ENCODE results near the gene SMOC2. TPM values are rescaled to one million over a fixed set of nuclear protein-coding genes. Genes with fewer than 3 reads are reported as not detected.

The SMOC2 gene
- total RNA-seq, 1 donor, result 0.36 TPM

GRCh38 chr6:168506460-168506859, 65.5 kb downstream of the SMOC2 start:
- H4K20me1 ChIP-seq (ENCODE audit: insufficient read depth, low read length), result no peaks in the 10 kb centered on the region
- no peaks in the 10 kb centered on the region for H3K36me3 ChIP-seq (ENCODE audit: insufficient read depth, low read length)
- no peaks in the 10 kb centered on the region for H3K27me3 ChIP-seq (ENCODE audit: insufficient read depth, low read length)
- TF ChIP-seq CTCF (IDR thresholded peaks at IDR 0.05; ENCODE audit: extremely low read depth, low read depth, low read length), result no peak
- H3K4me1 ChIP-seq (ENCODE audit: insufficient read depth, low read length), result no peaks in the 10 kb centered on the region
- H3K27ac ChIP-seq (ENCODE audit: low read depth, low read length), result no peak overlapping the region
- no peaks in the 10 kb centered on the region for H3K9me3 ChIP-seq (ENCODE audit: low read depth, low read length)
- no peak overlapping the region for H3K4me2 ChIP-seq (ENCODE audit: insufficient read depth, low read length)
- H3K79me2 ChIP-seq (ENCODE audit: insufficient read depth, low read length), result no peaks in the 10 kb centered on the region
- H3K4me3 ChIP-seq (ENCODE audit: insufficient read depth, low read length), result no peak overlapping the region
- no peak overlapping the region for H2AFZ ChIP-seq (ENCODE audit: low read length)
- DNase-seq (ENCODE audit: insufficient read length, low spot score, missing footprints), result no peak

GRCh38 chr6:168507297-168507696, 66.3 kb downstream of the SMOC2 start:
- TF ChIP-seq CTCF (IDR thresholded peaks at IDR 0.05; ENCODE audit: extremely low read depth, low read depth, low read length), result no peak
- Histone ChIP-seq H3K4me1 (ENCODE audit: insufficient read depth, low read length) (no peaks in the 10 kb centered on the region), H3K36me3 (ENCODE audit: insufficient read depth, low read length) (no peaks in the 10 kb centered on the region)

GRCh38 chr6:168507730-168508129, 66.7 kb downstream of the SMOC2 start:
- H3K4me1 ChIP-seq (ENCODE audit: insufficient read depth, low read length), result no peaks in the 10 kb centered on the region
- TF ChIP-seq CTCF (IDR thresholded peaks at IDR 0.05; ENCODE audit: extremely low read depth, low read depth, low read length), result no peak
- H3K27me3 ChIP-seq (ENCODE audit: insufficient read depth, low read length), result no peaks in the 10 kb centered on the region
- no peak overlapping the region for H3K27ac ChIP-seq (ENCODE audit: low read depth, low read length)
- no peaks in the 10 kb centered on the region for H4K20me1 ChIP-seq (ENCODE audit: insufficient read depth, low read length)
- no peaks in the 10 kb centered on the region for H3K9me3 ChIP-seq (ENCODE audit: low read depth, low read length)
- no peaks in the 10 kb centered on the region for H3K36me3 ChIP-seq (ENCODE audit: insufficient read depth, low read length)
- no peak overlapping the region for H3K4me2 ChIP-seq (ENCODE audit: insufficient read depth, low read length)
- no peaks in the 10 kb centered on the region for H3K79me2 ChIP-seq (ENCODE audit: insufficient read depth, low read length)
- DNase-seq (ENCODE audit: insufficient read length, low spot score, missing footprints), result no peak
- no peak overlapping the region for H2AFZ ChIP-seq (ENCODE audit: low read length)
- no peak overlapping the region for H3K4me3 ChIP-seq (ENCODE audit: insufficient read depth, low read length)

More at GRCh38 chr6:168507297-168507696, 66.3 kb downstream of the SMOC2 start:
- Histone ChIP-seq H3K9me3 (ENCODE audit: low read depth, low read length) (no peaks in the 10 kb centered on the region), H3K27ac (ENCODE audit: low read depth, low read length) (no peak overlapping the region), H3K79me2 (ENCODE audit: insufficient read depth, low read length) (no peaks in the 10 kb centered on the region), H4K20me1 (ENCODE audit: insufficient read depth, low read length) (no peaks in the 10 kb centered on the region), H3K4me2 (ENCODE audit: insufficient read depth, low read length) (no peak overlapping the region), H2AFZ (ENCODE audit: low read length) (no peak overlapping the region), H3K4me3 (ENCODE audit: insufficient read depth, low read length) (no peak overlapping the region), H3K27me3 (ENCODE audit: insufficient read depth, low read length) (no peaks in the 10 kb centered on the region)
- no peak for DNase-seq (ENCODE audit: insufficient read length, low spot score, missing footprints)

- no peak overlapping the region for H3K27ac ChIP-seq (ENCODE audit: low read depth, low read length)
- no peaks in the 10 kb centered on the region for H3K36me3 ChIP-seq (ENCODE audit: insufficient read depth, low read length)
- H3K4me3 ChIP-seq (ENCODE audit: insufficient read depth, low read length), result no peak overlapping the region
- TF ChIP-seq CTCF (IDR thresholded peaks at IDR 0.05; ENCODE audit: extremely low read depth, low read depth, low read length), result no peak
- H2AFZ ChIP-seq (ENCODE audit: low read length), result no peak overlapping the region
- H3K4me2 ChIP-seq (ENCODE audit: insufficient read depth, low read length), result no peak overlapping the region
- no peaks in the 10 kb centered on the region for H3K9me3 ChIP-seq (ENCODE audit: low read depth, low read length)
- H3K79me2 ChIP-seq (ENCODE audit: insufficient read depth, low read length), result no peaks in the 10 kb centered on the region
- H3K27me3 ChIP-seq (ENCODE audit: insufficient read depth, low read length), result no peaks in the 10 kb centered on the region
- no peaks in the 10 kb centered on the region for H3K4me1 ChIP-seq (ENCODE audit: insufficient read depth, low read length)
- H4K20me1 ChIP-seq (ENCODE audit: insufficient read depth, low read length), result no peaks in the 10 kb centered on the region
- no peak for DNase-seq (ENCODE audit: insufficient read length, low spot score, missing footprints)
Observed at GRCh38 chr6:168508903-168509302, 67.9 kb downstream of the SMOC2 start.
